Cardiac fibroblast (primary cell): ENCODE measurements around the gene IAPP.
"Not testable (repeated sequence)": the region's sequence is repeated elsewhere in the genome, so short reads cannot be mapped to it uniquely, and the experiment has no call there.

Experiments used
- DNase-seq, 2 donors: peaks; one replicate each; pipeline versions ENCODE4 v3.0.0 to v3.0.0-alpha.2; 2010; ENCODE audit warnings: low read depth in 2 of 2
- H3K4me3 ChIP-seq, 2 donors: replicated peaks in 1 of 2; 1 replicate in 1 of 2; 2 replicates in 1 of 2; pipeline ENCODE4 v1.5.1; 2011; ENCODE audit warnings: low read depth in 2 of 2, low read length in 2 of 2, mild to moderate bottlenecking in 2 of 2, moderate library complexity in 1 of 2
- TF ChIP-seq, protein P1 (sequence below): IDR thresholded peaks from one replicate; pipeline ENCODE4 v1.5.1; 2011; ENCODE audit warnings: low read depth, mild to moderate bottlenecking, low read length, inconsistent platforms

IAPP gene

DNA sequence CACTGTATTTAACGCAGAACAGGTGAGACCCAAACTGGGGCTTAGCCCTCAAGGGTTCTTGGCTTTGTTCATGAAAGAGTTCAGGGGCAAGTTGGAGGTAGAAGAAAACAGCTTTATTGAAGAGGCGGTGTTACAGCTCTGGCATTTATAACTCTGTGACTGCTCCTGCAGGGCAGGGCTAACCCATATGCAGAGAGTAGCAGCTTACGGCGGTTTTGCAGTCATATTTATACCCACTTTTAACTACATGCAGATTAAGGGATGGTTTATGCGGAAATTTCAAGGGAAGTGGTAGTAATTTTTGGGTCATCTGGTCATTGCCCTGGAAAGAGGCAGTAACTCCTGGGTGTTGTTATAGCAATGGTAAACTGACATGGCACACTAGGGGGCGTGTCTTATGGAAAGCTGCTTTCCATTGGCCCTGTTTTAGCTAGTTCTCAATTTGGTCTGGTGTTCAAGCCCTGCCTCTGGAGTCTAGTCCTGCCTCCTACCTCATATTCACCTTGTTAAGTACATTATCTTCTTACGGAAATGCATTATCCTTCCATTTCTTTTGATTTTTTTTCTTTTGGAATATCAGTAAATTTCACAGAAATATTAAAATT, 1.8 kb upstream of the IAPP start:
- no peak overlapping the region for H3K4me3 ChIP-seq
- TF ChIP-seq, protein P1, sequence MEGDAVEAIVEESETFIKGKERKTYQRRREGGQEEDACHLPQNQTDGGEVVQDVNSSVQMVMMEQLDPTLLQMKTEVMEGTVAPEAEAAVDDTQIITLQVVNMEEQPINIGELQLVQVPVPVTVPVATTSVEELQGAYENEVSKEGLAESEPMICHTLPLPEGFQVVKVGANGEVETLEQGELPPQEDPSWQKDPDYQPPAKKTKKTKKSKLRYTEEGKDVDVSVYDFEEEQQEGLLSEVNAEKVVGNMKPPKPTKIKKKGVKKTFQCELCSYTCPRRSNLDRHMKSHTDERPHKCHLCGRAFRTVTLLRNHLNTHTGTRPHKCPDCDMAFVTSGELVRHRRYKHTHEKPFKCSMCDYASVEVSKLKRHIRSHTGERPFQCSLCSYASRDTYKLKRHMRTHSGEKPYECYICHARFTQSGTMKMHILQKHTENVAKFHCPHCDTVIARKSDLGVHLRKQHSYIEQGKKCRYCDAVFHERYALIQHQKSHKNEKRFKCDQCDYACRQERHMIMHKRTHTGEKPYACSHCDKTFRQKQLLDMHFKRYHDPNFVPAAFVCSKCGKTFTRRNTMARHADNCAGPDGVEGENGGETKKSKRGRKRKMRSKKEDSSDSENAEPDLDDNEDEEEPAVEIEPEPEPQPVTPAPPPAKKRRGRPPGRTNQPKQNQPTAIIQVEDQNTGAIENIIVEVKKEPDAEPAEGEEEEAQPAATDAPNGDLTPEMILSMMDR, result no peak
- no peak for DNase-seq

DNA sequence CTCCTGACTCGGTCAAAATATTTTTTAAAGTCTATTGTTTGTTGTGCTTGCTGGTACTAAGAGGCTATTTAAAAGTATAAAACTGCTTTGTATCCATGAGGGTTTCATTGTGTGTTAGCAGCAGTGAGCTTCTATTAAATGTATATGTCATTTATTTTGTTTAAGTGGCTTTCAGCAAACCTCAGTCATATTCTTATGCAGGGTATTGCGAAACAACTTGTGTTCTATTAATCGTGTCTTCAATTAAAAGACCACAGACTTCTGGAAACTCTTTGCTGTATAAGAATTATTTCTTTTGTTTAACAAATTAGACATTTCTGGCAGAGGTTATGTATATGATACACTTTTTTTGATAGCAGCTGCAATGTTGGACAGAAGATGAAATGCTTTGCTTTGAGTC, 6.5 kb downstream of the IAPP start:
- H3K4me3 ChIP-seq, result no peak overlapping the region
- no peak for DNase-seq
- TF ChIP-seq, protein P1, result no peak

DNA sequence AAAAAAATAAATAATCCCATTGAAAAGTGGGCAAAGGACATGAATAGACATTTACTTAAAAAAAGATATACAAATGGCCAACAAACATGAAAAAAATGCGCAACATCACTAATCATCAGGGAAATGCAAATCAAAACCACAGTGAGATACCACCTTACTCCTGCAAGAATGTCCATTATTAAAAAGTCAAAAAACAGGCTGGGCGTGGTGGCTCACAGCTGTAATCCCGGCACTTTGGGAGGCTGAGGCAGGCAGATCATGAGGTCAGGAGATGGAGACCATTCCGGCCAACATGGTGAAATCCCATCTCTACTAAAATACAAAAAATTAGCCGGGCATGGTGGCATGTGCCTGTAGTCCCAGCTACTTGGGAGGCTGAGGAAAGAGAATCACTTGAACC, 8.6 kb downstream of the IAPP start:
- H3K4me3 ChIP-seq, DNase-seq: not testable (repeated sequence)

- TF ChIP-seq, protein P1, result no peak
- H3K4me3 ChIP-seq, result no peak overlapping the region
- DNase-seq, result no peak
Observed at GRCh38 chr12:21384261-21384660, 11.6 kb downstream of the IAPP start.

DNA sequence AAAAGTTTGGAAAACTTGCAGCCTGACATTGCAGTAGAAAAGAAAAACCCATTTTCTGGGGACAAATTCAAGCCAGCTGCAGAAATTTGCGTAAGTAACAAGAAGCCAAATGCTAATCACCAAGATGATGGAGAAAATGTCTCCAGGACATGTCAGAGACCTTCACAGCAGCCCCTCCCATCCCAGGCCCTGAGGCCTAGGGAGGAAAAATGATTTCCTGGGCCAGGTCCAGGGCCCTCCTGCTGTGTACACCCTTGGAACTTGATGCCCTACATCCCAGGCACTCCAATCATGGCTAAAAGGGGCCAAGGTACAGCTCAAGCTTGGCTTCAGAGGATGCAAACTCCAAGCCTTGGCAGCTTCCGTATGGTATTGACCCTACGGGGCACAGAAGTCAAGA, 14.5 kb downstream of the IAPP start:
- TF ChIP-seq, protein P1, result no peak
- DNase-seq, result no peak
- H3K4me3 ChIP-seq, result no peak overlapping the region

GRCh38 chr12:21392384-21392783, 19.7 kb downstream of the IAPP start:
- no peak for DNase-seq
- TF ChIP-seq, protein P1, result no peak
- no peak overlapping the region for H3K4me3 ChIP-seq

GRCh38 chr12:21394828-21395626, 22.3 kb downstream of the IAPP start:
- not testable (repeated sequence) for H3K4me3 ChIP-seq

More at GRCh38 chr12:21394828-21395626, 22.3 kb downstream of the IAPP start:
- DNase-seq, result not testable (repeated sequence)
